ENCODE results near the gene PWWP2B.

PWWP2B gene

GRCh38 chr10:132392811-132393694, 3.9 kb upstream of the PWWP2B start:
- in situ Hi-C loops (cut with HindIII; ENCODE audit: low sequenced_read_pairs): loop anchor here (5.0 kb wide), 2 partner anchors 39 to 89 kb away; no protein-coding TSS in a partner anchor

- in situ Hi-C loops (cut with HindIII; ENCODE audit: low sequenced_read_pairs): loop anchor here (5.0 kb wide), 2 partner anchors 39 to 89 kb away; no protein-coding TSS in a partner anchor
These were observed 3.3 kb upstream of the PWWP2B start for GRCh38 chr10:132393695-132394181.

- in situ Hi-C loops (cut with HindIII; ENCODE audit: low sequenced_read_pairs): loop anchor here (5.0 kb wide), 2 partner anchors 38 to 88 kb away; no protein-coding TSS in a partner anchor
These were observed 2.7 kb upstream of the PWWP2B start for GRCh38 chr10:132394201-132394811.

- in situ Hi-C loops (cut with HindIII; ENCODE audit: low sequenced_read_pairs): loop anchor here (5.0 kb wide), 2 partner anchors 37 to 87 kb away; no protein-coding TSS in a partner anchor
These were observed 1.9 kb upstream of the PWWP2B start for GRCh38 chr10:132394936-132395703.

GRCh38 chr10:132395704-132396493, 1.1 kb upstream of the PWWP2B start:
- in situ Hi-C loops (cut with HindIII; ENCODE audit: low sequenced_read_pairs): no loop called here

- in situ Hi-C loops (cut with HindIII; ENCODE audit: low sequenced_read_pairs): no loop called here
These were observed 435 bp upstream of the PWWP2B start for GRCh38 chr10:132396494-132397035.

GRCh38 chr10:132397671-132398565, 918 bp downstream of the PWWP2B start:
- in situ Hi-C loops (cut with HindIII; ENCODE audit: low sequenced_read_pairs): no loop called here

GRCh38 chr10:132398566-132398991, 1.6 kb downstream of the PWWP2B start:
- in situ Hi-C loops (cut with HindIII; ENCODE audit: low sequenced_read_pairs): no loop called here

GRCh38 chr10:132399117-132400035, 2.4 kb downstream of the PWWP2B start:
- in situ Hi-C loops (cut with HindIII; ENCODE audit: low sequenced_read_pairs): no loop called here

- in situ Hi-C loops (cut with HindIII; ENCODE audit: low sequenced_read_pairs): no loop called here
These were observed 3.1 kb downstream of the PWWP2B start for GRCh38 chr10:132400041-132400546.

GRCh38 chr10:132400547-132401151, 3.6 kb downstream of the PWWP2B start:
- in situ Hi-C loops (cut with HindIII; ENCODE audit: low sequenced_read_pairs): no loop called here

- in situ Hi-C loops (cut with HindIII; ENCODE audit: low sequenced_read_pairs): no loop called here
These were observed 4.6 kb downstream of the PWWP2B start for GRCh38 chr10:132401401-132402118.

- in situ Hi-C loops (cut with HindIII; ENCODE audit: low sequenced_read_pairs): no loop called here
These were observed 5.8 kb downstream of the PWWP2B start for GRCh38 chr10:132402781-132403241.

GRCh38 chr10:132403511-132404168, 6.6 kb downstream of the PWWP2B start:
- in situ Hi-C loops (cut with HindIII; ENCODE audit: low sequenced_read_pairs): no loop called here

- in situ Hi-C loops (cut with HindIII; ENCODE audit: low sequenced_read_pairs): no loop called here
These were observed 7.3 kb downstream of the PWWP2B start for GRCh38 chr10:132404169-132404880.

Measured in endothelial cell of hepatic sinusoid (primary cell).